Stimulated activated CD8-positive, alpha-beta memory T cell treated with anti-CD3 and anti-CD28 coated beads, Interleukin-12 subunit alpha, Interleukin-12 subunit beta, amount 100 ng/mL, for 24 hours (primary cell): ENCODE measurements around the gene AFAP1L2.

Source experiments
- DNase-seq: peaks from one replicate; pipeline ENCODE4 v3.0.0-alpha.2; 2020; ENCODE audit errors: extremely low read depth

AFAP1L2 gene

GRCh38 chr10:114404171-114405010 is at the start of gene AFAP1L2:
TSS of gene AFAP1L2 (minus strand) at chr10:114404502. CDS start at chr10:114404455, 47 bp downstream.
- DNase-seq = no peak

- no peak for DNase-seq
Measured at GRCh38 chr10:114453576-114453975, 49.3 kb upstream of the AFAP1L2 start.

GRCh38 chr10:114448897-114449296 is 44.6 kb upstream of the AFAP1L2 start:
- DNase-seq = no peak

GRCh38 chr10:114445332-114445731 is 41.0 kb upstream of the AFAP1L2 start:
- no peak for DNase-seq

GRCh38 chr10:114444819-114445218 is 40.5 kb upstream of the AFAP1L2 start:
- DNase-seq = no peak

- DNase-seq = no peak
Measured at GRCh38 chr10:114442091-114442630, 37.9 kb upstream of the AFAP1L2 start.

- DNase-seq = no peak
Measured at GRCh38 chr10:114441107-114441506, 36.8 kb upstream of the AFAP1L2 start.

- no peak for DNase-seq
Measured at GRCh38 chr10:114437473-114438292, 33.4 kb upstream of the AFAP1L2 start.

- DNase-seq = no peak
Measured at GRCh38 chr10:114436941-114437340, 32.6 kb upstream of the AFAP1L2 start.

- DNase-seq = no peak
Measured at GRCh38 chr10:114432566-114433093, 28.3 kb upstream of the AFAP1L2 start.

- DNase-seq = no peak
Measured at GRCh38 chr10:114431414-114432135, 27.3 kb upstream of the AFAP1L2 start.

GRCh38 chr10:114430688-114431413 is 26.5 kb upstream of the AFAP1L2 start:
- no peak for DNase-seq

GRCh38 chr10:114429581-114430335 is 25.5 kb upstream of the AFAP1L2 start:
- no peak for DNase-seq

GRCh38 chr10:114427124-114427852 is 23.0 kb upstream of the AFAP1L2 start:
- DNase-seq = no peak

GRCh38 chr10:114426476-114426875 is 22.2 kb upstream of the AFAP1L2 start:
- no peak for DNase-seq

- no peak for DNase-seq
Measured at GRCh38 chr10:114420811-114421485, 16.6 kb upstream of the AFAP1L2 start.

- no peak for DNase-seq
Measured at GRCh38 chr10:114418109-114418508, 13.8 kb upstream of the AFAP1L2 start.

GRCh38 chr10:114412907-114413797 is 8.8 kb upstream of the AFAP1L2 start:
- no peak for DNase-seq
